Measurements from ENCODE around the gene ZYG11A. TPM values are rescaled to one million over a fixed set of nuclear protein-coding genes. Genes with fewer than 3 reads are reported as not detected.

The ZYG11A gene
- total RNA-seq, 4 donors from 2014 or later, result not detected

DNA sequence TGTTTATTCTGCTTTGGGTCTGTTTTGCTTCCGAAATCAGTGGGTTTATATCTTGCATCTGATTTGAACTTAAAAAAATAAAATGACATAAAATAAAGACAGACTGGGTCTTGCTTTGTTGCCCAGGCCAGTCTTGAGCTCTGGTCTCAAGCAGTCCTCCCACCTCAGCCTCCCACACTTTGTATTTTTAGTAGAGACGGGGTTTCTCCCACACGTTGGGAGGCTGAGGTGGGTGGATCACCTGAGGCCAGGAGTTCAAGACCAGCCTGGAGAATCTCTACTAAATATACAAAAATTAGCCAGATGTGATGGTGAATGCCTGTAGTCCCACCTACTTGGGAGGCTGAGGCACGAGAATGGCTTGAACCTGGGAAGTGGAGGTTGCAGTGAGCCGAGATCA is 5.9 kb downstream of the ZYG11A start:
- Histone ChIP-seq H3K4me3 (no peak overlapping the region), H3K27ac (no peak overlapping the region), H3K4me1 (peaks cover 0 to 2% (median 0%) of the 10 kb centered on the region in 3 donors), H3K9me3 (no peaks in the 10 kb centered on the region), H3K27me3 (peaks cover 60% of the 10 kb centered on the region), H3K36me3 (no peaks in the 10 kb centered on the region)
- TF ChIP-seq EP300 (IDR thresholded peaks at IDR 0.05) (no peak), CTCF (IDR thresholded peaks at IDR 0.05) (no peak), POLR2AphosphoS5 (IDR thresholded peaks at IDR 0.05) (no peak), POLR2A (IDR thresholded peaks at IDR 0.05) (no peak)
- no peak for ATAC-seq
- 80 to 92% methylated on average over 2 to 5 of the region's 5 CpGs for whole genome bisulfite sequencing, 2 donors (ENCODE audit: low coverage in 1 of 2)

DNA sequence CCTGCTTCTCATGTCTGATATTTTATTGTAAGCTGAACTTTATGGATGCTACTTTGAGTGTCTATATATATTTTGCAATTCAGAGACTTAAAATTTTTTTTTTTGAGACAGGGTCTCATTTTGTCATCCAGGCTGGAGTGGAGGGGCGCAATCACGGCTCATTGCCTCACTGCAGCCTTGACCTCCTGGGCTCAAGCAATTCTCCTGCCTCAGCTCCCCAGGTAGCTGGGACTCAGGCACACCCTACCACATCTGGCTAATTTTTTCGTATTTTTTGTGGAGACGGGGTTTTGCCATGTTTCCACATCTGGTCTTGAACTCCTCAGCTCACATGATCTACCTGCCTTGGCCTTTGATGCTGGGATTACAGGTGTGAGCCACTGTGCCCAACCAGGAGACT is 8.4 kb downstream of the ZYG11A start:
- Histone ChIP-seq H3K36me3 (no peaks in the 10 kb centered on the region), H3K9me3 (no peaks in the 10 kb centered on the region), H3K4me1 (no peaks in the 10 kb centered on the region), H3K4me3 (no peak overlapping the region), H3K27ac (no peak overlapping the region), H3K27me3 (peaks cover 34% of the 10 kb centered on the region)
- ATAC-seq, result no peak
- TF ChIP-seq POLR2A (IDR thresholded peaks at IDR 0.05) (no peak), EP300 (IDR thresholded peaks at IDR 0.05) (no peak), POLR2AphosphoS5 (IDR thresholded peaks at IDR 0.05) (no peak), CTCF (IDR thresholded peaks at IDR 0.05) (no peak)
- 74 to 97% methylated on average over 3 to 4 of the region's 4 CpGs for WGBS, 2 donors (ENCODE audit: low coverage in 1 of 2)

DNA sequence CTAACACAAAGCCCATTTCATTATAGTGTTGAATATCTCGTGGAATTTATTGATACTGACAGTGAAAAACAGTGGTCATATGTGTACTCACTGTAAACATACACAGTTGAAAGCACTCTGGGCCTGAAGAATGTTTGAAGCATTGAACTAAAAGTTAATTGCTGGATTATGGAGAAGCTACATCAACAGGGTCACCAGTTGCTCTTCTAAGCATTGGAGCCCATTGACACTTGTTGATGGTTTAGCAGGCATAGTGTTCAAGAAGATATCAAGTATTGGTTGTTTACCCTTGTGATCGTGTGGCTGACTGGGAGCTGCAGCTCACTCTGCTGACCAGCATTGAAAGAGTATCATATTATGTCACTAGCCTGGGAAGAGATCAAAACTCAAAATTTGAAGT is 10.3 kb downstream of the ZYG11A start:
- Histone ChIP-seq H3K27ac (no peak overlapping the region), H3K4me1 (no peaks in the 10 kb centered on the region), H3K4me3 (no peak overlapping the region), H3K27me3 (peaks cover 16% of the 10 kb centered on the region), H3K36me3 (no peaks in the 10 kb centered on the region), H3K9me3 (no peaks in the 10 kb centered on the region)
- ATAC-seq, result no peak
- 58 to 78% methylated on average over 1 to 2 of the region's 2 CpGs for WGBS, 2 donors (ENCODE audit: low coverage in 1 of 2)
- TF ChIP-seq CTCF (IDR thresholded peaks at IDR 0.05) (no peak), POLR2AphosphoS5 (IDR thresholded peaks at IDR 0.05) (no peak), POLR2A (IDR thresholded peaks at IDR 0.05) (no peak), EP300 (IDR thresholded peaks at IDR 0.05) (no peak)

DNA sequence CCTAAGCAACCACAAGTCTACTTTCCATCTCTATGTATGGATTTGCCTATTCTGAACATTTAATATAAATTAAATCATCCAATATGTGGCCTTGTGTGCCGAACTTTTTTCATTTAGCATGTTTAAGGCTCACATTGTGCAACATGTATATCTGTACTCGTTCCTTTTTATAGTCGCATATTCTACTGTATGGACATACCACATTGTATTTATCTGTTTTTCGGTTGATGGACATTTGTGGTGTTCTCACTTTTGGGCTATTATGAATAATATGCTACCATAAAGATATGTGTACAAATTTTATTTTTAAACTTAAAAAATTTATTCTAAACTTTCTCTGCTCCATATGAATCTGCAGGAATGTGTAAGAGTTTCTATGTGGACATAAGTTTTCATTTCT is 13.0 kb downstream of the ZYG11A start:
- ATAC-seq, result no peak
- WGBS, 2 donors (ENCODE audit: low coverage in 1 of 2), result 95 to 100% methylated on average over 3 to 4 of the region's 4 CpGs
- H3K4me1 ChIP-seq, result no peaks in the 10 kb centered on the region
- no peak overlapping the region for H3K4me3 ChIP-seq
- no peak for TF ChIP-seq CTCF (IDR thresholded peaks at IDR 0.05)
- TF ChIP-seq POLR2A (IDR thresholded peaks at IDR 0.05), result no peak
- TF ChIP-seq POLR2AphosphoS5 (IDR thresholded peaks at IDR 0.05), result no peak
- no peak for TF ChIP-seq EP300 (IDR thresholded peaks at IDR 0.05)
- H3K27ac ChIP-seq, result no peak overlapping the region
- no peaks in the 10 kb centered on the region for H3K27me3 ChIP-seq
- H3K9me3 ChIP-seq, result no peaks in the 10 kb centered on the region
- H3K36me3 ChIP-seq, result no peaks in the 10 kb centered on the region

GRCh38 chr1:52856026-52856425 is 13.5 kb downstream of the ZYG11A start:
- Histone ChIP-seq H3K4me3 (no peak overlapping the region), H3K36me3 (no peaks in the 10 kb centered on the region), H3K4me1 (no peaks in the 10 kb centered on the region), H3K27ac (no peak overlapping the region), H3K9me3 (no peaks in the 10 kb centered on the region), H3K27me3 (no peaks in the 10 kb centered on the region)
- 85 to 96% methylated on average over 2 to 4 of the region's 4 CpGs for WGBS, 2 donors (ENCODE audit: low coverage in 1 of 2)
- TF ChIP-seq POLR2AphosphoS5 (IDR thresholded peaks at IDR 0.05) (no peak), CTCF (IDR thresholded peaks at IDR 0.05) (no peak), POLR2A (IDR thresholded peaks at IDR 0.05) (no peak), EP300 (IDR thresholded peaks at IDR 0.05) (no peak)
- no peak for ATAC-seq
